GM06990 (cell line): Measurements from ENCODE around the gene PGLYRP1.

Source experiments
- DNase-seq: peaks from one replicate; pipeline ENCODE4 v3.0.0-alpha.2; 2011; ENCODE audit not compliant: insufficient read length; ENCODE audit errors: extremely low read depth
- H3K27me3 ChIP-seq: replicated peaks from 2 replicates; pipeline ENCODE4 v1.6.0; 2011; ENCODE audit warnings: low read length; ENCODE audit not compliant: control insufficient read depth, insufficient read depth
- H3K36me3 ChIP-seq: 2 replicates; pipeline ENCODE4 v1.5.1; 2011; ENCODE audit warnings: low read length; ENCODE audit not compliant: control insufficient read depth, insufficient read depth
- H3K4me3 ChIP-seq: replicated peaks from 2 replicates; pipeline ENCODE4 v1.5.1; 2011; ENCODE audit warnings: low read depth, mild to moderate bottlenecking, control low read depth, low read length
- CTCF ChIP-seq: IDR thresholded peaks from 2 replicates; pipeline ENCODE4 v1.5.1; 2011; ENCODE audit warnings: low read length, control low read depth, mild to moderate bottlenecking, inconsistent platforms; ENCODE audit not compliant: insufficient read depth, poor library complexity, severe bottlenecking

PGLYRP1 gene

GRCh38 chr19:46052896-46053295 is 30.0 kb upstream of the PGLYRP1 start:
- peaks cover 2% of the 10 kb centered on the region; the same call in 1 of the 2 replicates for H3K27me3 ChIP-seq
- TF ChIP-seq CTCF, result no peak
- no peaks in the 10 kb centered on the region for H3K36me3 ChIP-seq
- no peak for DNase-seq
- no peak overlapping the region for H3K4me3 ChIP-seq

GRCh38 chr19:46049597-46049996 is 26.7 kb upstream of the PGLYRP1 start:
- no peaks in the 10 kb centered on the region for H3K36me3 ChIP-seq
- peaks cover 2% of the 10 kb centered on the region; the same call in 1 of the 2 replicates for H3K27me3 ChIP-seq
- no peak overlapping the region for H3K4me3 ChIP-seq
- peak; percentile 34 for TF ChIP-seq CTCF
- no peak for DNase-seq

GRCh38 chr19:46043519-46043918 is 20.7 kb upstream of the PGLYRP1 start:
- TF ChIP-seq CTCF, result no peak
- H3K4me3 ChIP-seq, result no peak overlapping the region
- no peak for DNase-seq
- no peaks in the 10 kb centered on the region for H3K36me3 ChIP-seq
- H3K27me3 ChIP-seq, result no peaks in the 10 kb centered on the region; the same call in 1 of the 2 replicates

GRCh38 chr19:46042252-46042883 is 19.5 kb upstream of the PGLYRP1 start:
- TF ChIP-seq CTCF, result no peak
- Histone ChIP-seq H3K4me3 (no peak overlapping the region), H3K27me3 (no peaks in the 10 kb centered on the region; the same call in 1 of the 2 replicates), H3K36me3 (no peaks in the 10 kb centered on the region)
- no peak for DNase-seq

- no peaks in the 10 kb centered on the region; the same call in 1 of the 2 replicates for H3K27me3 ChIP-seq
- no peak for TF ChIP-seq CTCF
- no peak for DNase-seq
- no peaks in the 10 kb centered on the region for H3K36me3 ChIP-seq
- no peak within 1 kb of the TSS for H3K4me3 ChIP-seq
Observed at GRCh38 chr19:46040952-46041500, 18.2 kb upstream of the PGLYRP1 start, which contains the start of gene IGFL4. IGFL4 (minus strand) TSS chr19:46041002; CDS start chr19:46040962, 40 bp downstream.
